ENCODE measurements around the gene SHCBP1L.

GRCh38 chr1:182863940-182864339, 89.0 kb downstream of the SHCBP1L start:
- TF ChIP-seq POLR2A (IDR thresholded peaks at IDR 0.05; ENCODE audit: low read depth, low read length): no peak
- TF ChIP-seq TAF1 (IDR thresholded peaks at IDR 0.05; ENCODE audit: borderline replicate concordance, low read depth, low read length): no peak
- TF ChIP-seq POLR2AphosphoS5 (IDR thresholded peaks at IDR 0.05; ENCODE audit: low read depth, low read length): no peak
